CD4-positive, alpha-beta T cell treated with Interleukin-10 for 1 hour (primary cell): ENCODE measurements around the gene TMEM151B.
"Not testable (repeated sequence)": the region's sequence is repeated elsewhere in the genome, so short reads cannot be mapped to it uniquely, and the experiment has no call there.

Experiments
- DNase-seq: peaks from one replicate; pipeline ENCODE4 v3.0.0-alpha.2; 2020

The TMEM151B gene

DNA sequence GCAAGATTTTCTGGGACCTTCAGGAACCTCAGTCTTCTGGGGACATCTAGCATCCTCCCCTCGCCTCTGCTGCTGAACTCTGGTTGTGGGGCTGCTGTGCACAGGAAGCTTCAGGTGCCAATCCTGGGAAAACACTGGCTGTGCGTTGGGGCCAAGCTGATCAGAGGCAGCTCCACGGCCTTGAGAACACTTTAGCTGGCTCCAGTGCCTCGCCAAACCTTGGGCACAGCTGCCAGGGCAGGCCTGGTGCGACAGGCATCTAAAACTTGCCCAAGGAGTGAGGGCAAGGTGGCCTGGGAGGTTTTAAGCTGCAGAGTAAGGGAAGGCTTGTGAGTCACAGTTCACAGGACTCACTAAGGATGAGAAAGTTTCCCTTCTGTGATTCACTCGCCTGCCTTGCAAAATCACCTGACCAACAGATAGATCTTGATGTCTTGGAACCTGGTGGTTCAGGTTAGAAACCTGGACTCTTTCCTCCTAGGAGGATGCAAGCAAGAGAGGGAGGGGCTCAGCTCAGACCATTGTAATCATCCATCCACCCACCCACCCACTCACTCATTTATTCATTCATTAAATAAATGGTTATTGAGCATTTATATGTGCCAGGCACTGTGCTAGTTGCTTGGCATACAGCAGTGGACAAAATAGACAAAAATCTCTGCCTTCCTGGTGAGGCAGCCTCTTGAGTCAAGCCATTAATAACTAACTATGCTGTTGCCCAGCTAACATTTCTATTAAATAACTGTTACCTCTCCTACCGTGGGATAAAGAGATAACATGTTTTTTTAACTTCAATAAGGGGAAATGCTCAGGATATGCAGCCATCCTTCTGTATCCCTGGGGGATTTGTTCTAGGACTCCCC is 69.7 kb downstream of the TMEM151B start:
- no peak for DNase-seq

DNA sequence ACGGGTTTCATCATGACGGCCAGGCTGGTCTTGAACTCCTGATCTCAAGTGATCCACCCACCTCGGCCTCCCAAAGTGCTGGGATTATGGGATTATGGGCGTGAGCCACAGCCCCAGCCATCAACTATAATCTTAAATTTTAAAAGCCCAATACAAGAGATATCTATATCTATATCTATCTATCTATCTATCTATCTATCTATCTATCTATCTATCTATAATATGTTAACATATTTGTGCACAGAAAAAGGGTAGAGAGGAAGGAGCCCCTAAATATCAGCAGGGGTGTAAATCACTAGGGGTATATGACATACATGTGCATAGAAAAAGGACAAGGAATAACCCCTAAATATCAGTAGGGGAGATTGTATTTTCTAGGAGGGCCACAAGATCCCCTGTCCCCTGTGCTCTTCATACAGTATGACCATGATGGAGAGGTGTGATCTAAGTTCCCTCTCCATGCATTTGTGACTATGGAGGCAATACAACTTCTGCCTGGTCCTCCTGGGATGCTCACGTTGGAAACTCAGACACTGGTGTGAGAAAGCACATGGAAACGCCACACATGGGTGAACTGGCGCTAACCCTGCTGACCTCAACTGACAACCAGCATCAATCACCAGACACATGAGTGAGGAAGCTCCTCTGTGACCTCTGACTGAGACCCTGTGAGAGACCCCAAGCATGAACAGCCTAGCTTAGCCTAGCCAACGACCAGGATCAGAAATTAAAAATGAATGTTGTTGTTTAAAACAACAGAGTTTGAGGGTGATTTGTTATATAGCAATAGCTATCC is 71.0 kb downstream of the TMEM151B start:
- DNase-seq, result no peak

DNA sequence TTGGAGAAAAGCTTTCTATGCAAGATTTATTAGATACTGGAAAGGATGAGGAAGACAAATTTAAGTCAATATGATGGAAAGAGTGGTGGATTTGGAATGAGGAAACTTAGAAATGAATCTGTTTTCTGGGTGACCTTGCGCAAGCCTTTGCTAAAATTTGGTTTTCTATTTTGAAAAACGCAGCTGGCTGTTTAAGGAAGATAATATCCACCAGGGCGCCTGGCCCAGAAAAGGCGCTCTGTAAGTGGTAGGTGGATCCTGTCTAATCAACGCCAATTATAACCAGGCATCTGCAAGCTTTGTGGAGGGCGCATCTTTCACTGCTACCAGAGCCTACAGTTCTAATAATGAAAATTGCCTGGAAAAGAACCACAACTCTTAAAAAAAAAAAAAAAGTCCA is 71.8 kb downstream of the TMEM151B start:
- no peak for DNase-seq

DNA sequence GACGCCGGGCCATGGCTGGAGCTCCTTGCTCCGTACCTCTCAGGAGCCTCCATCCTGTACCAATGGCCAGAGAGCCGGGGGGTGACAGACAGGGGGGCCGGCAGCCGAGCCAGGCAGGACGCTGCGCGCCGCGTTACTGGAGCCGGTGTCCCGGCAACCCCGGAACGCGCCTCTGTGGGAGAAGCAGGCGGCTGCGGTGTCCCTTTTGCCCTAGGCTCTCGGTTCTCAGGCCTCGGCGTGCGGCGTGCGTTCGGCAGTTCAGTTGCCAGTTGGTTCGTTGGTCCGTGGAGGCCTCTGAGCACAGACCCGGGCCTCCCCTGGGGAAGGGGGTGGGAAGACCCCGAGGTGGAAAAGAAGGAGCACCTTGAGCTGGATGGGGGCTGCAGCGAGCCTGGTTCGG is 72.2 kb downstream of the TMEM151B start, which contains the start of gene SPATS1:
TSS of gene SPATS1 (plus strand) at position 162 of the 400 bp plus-strand sequence. CDS start 446 bp downstream, outside the sequence.
- DNase-seq, result no peak

DNA sequence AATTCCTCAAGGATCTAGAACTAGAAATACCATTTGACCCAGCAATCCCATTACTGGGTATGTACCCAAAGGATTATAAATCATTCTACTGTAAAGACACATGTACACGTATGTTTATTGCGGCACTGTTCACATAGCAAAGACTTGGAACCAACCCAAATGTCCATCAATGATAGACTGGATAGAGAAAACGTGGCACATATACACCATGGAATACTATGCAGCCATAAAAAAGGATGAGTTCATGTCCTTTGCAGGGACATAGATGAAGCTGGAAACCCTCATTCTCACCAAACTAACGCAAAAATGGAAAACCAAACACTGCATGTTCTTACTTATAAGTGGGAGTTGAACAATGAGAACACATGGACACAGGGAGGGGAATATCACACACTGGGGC is 76.6 kb downstream of the TMEM151B start:
- not testable (repeated sequence) for DNase-seq

DNA sequence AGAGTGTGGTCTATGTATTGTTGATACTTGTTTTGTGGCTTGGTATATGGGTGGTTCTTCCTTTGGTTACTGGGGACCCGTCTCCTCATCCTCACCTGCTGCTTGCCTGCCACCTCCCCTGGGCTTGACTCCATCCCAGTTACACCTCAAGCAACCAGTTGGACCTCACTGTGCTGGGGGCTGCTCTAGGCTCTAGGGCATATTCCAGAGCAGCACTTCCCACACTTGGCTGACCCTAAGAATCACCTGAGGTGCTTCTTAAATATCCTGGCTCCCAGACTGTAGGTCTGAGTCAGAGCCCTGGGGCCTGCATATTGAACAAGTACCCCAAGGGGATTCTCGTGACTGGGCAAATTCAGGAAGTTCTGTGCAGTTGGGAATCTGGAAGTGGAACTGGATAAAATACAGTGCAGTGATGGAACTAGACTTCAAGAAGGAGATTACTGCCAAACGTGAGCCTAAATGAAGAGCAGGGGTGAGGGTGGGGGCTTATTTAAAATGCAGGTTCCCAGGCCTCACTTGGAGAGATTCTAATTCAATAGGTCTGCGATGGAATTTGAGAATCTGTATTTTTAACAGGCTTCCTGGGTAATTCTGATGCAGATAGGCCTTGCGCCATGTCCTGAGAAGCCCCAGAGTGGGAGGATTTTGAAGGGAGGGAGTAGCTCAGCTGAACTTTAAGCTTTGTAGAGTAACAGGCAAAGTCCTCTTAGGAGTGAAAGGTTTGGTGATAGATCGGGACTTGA is 79.8 kb downstream of the TMEM151B start:
- DNase-seq, result no peak

DNA sequence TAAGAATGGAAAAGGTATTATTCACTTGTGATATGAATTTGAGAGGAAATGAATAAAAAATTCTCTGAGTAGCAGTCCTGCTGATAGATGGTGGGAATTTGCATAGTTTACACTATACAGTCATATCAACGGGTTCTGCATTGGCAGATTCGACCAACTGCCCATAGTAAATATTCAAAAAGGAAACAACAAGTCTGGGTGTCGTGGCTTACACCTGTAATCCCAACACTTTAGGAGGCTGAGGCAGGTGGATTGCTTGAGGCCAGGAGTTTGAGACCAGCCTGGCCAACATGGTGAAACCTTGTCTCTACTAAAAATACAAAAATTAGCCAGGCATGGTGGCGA is 80.4 kb downstream of the TMEM151B start:
- not testable (repeated sequence) for DNase-seq

DNA sequence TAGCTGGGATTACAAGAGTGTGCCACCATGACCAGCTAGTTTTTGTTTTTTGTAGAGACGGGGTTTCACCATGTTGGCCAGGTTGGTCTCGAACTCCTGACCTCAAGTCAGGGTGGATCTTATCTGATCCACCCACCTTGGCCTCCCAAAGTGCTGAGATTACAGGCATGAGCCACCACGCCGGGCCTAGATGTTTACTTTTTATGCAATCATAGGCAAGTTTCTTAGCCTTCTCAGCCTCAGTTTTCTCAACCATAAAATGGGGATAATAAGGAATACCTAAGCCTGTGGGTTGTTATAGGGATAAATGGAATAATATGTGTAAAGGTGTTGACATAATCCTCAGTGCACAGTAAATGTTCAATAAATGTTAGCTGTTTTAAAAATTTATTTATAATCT is 82.0 kb downstream of the TMEM151B start:
- DNase-seq, result no peak

DNA sequence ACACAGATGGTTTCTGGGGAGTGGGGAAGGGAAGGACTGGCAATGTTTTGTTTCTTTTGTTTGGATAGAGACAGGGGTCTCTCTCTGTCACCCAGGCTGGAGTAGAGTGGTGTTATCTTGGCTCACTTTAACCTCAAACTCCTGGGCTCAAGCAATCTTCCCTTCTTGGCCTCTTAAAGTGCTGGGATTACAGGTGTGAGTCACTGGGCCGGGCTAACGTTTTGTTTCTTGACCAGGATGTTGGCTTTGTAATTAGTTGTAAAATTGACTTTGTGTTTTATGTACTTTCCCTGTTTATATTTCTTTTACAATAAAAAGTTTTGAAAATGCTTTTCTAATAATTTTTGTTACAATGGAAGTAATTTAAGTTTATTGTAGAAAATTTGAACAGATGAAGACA is 83.1 kb downstream of the TMEM151B start:
- DNase-seq, result no peak

DNA sequence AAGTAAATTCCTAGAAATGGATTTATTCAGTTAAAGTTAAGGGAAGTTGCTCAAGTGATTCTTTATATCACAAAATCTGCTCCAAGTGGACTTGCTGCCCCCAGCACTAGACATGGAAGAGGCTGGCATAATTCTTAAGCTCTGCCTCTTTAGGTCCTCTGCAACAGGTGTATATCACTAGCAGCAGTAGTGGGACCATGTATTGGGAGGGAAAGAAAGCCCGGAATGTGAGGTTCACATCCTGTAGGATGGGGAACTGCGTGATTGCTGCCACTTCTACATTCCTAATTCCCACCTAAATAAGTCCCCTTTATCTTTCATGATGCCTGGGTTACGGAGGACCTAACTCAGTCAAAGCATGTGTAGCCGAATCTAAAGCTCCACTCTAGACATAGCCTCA is 85.4 kb downstream of the TMEM151B start:
- no peak for DNase-seq

DNA sequence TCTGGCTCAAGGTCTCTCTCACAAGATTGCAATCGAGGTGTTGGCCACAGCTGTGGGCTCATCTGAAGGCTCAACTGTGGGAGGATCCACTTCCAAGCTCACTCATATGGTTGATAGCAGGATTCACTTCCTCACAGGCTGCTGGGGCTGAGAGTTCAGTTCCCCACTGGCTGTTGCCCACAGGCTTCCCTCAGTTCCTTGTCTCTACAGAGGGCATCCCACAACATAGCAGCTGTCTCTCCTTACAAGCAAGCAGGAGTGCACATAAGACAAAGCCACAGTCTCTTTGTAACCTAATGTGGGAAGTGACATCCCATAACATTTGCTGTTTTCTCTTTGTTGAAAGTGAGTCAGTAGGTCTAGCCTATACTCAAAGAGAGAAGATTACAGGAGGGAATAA is 86.2 kb downstream of the TMEM151B start:
- no peak for DNase-seq
